ENCODE data around the gene LRRC4C. TPM values are rescaled to one million over a fixed set of nuclear protein-coding genes. Genes with fewer than 3 reads are reported as not detected.

The LRRC4C gene
- total RNA-seq, 1 donor from 2014 or later: 2.7 TPM

- Histone ChIP-seq H3K27me3 (no peaks in the 10 kb centered on the region), H3K4me2 (no peak overlapping the region), H3K79me2 (ENCODE audit: low read depth) (no peaks in the 10 kb centered on the region), H2AFZ (replicated peaks) (no peak overlapping the region), H3K9ac (no peak overlapping the region), H3K9me3 (ENCODE audit: low read depth) (no peaks in the 10 kb centered on the region), H3K4me3 (no peak overlapping the region), H3K36me3 (no peaks in the 10 kb centered on the region), H3F3A (ENCODE audit: low read depth) (no peaks in the 10 kb centered on the region), H3K27ac (no peak overlapping the region), H3K4me1 (no peaks in the 10 kb centered on the region), H4K20me1 (ENCODE audit: low read depth) (no peaks in the 10 kb centered on the region)
- H3K36me3 Mint-ChIP-seq: no peaks in the 10 kb centered on the region
- H3K4me1 Mint-ChIP-seq: no peaks in the 10 kb centered on the region
- H3K9me3 Mint-ChIP-seq: no peaks in the 10 kb centered on the region
- H3K27ac Mint-ChIP-seq: no peak overlapping the region
- TF ChIP-seq EZH2 (IDR thresholded peaks at IDR 0.05) (no peak), EZH2phosphoT487 (IDR thresholded peaks at IDR 0.05) (no peak), CTCF (IDR thresholded peaks at IDR 0.05) (no peak)
- H3K27me3 Mint-ChIP-seq (ENCODE audit: insufficient read depth, low read depth): no peaks in the 10 kb centered on the region
- DNase-seq (ENCODE audit: low spot score): no peak
- no peak overlapping the region for H3K4me3 Mint-ChIP-seq
Observed at GRCh38 chr11:40825201-40825834, 634.1 kb downstream of the LRRC4C start.

GRCh38 chr11:40819230-40819629 lies 640.2 kb downstream of the LRRC4C start:
- no peaks in the 10 kb centered on the region for H3K36me3 ChIP-seq
- peak; percentile 43 for TF ChIP-seq CTCF (IDR thresholded peaks at IDR 0.05)
- no peak for TF ChIP-seq EZH2phosphoT487 (IDR thresholded peaks at IDR 0.05)
- TF ChIP-seq EZH2 (IDR thresholded peaks at IDR 0.05): no peak
- H3K79me2 ChIP-seq (ENCODE audit: low read depth): no peaks in the 10 kb centered on the region
- Mint-ChIP-seq H3K27ac (no peak overlapping the region), H3K4me3 (no peak overlapping the region), H3K36me3 (no peaks in the 10 kb centered on the region), H3K4me1 (no peaks in the 10 kb centered on the region), H3K27me3 (ENCODE audit: insufficient read depth, low read depth) (no peaks in the 10 kb centered on the region), H3K9me3 (no peaks in the 10 kb centered on the region)
- H3K4me1 ChIP-seq: no peaks in the 10 kb centered on the region
- no peaks in the 10 kb centered on the region for H3K9me3 ChIP-seq (ENCODE audit: low read depth)
- H3K4me3 ChIP-seq: no peak overlapping the region
- no peaks in the 10 kb centered on the region for H3F3A ChIP-seq (ENCODE audit: low read depth)
- H3K27ac ChIP-seq: no peak overlapping the region
- no peak overlapping the region for H2AFZ ChIP-seq (replicated peaks)
- H3K9ac ChIP-seq: no peak overlapping the region
- DNase-seq (ENCODE audit: low spot score): peak; percentile 6
- no peaks in the 10 kb centered on the region for H3K27me3 ChIP-seq
- H3K4me2 ChIP-seq: no peak overlapping the region
- no peaks in the 10 kb centered on the region for H4K20me1 ChIP-seq (ENCODE audit: low read depth)

GRCh38 chr11:40816976-40817375 lies 642.5 kb downstream of the LRRC4C start:
- peaks cover 2% of the 10 kb centered on the region for H3K27me3 Mint-ChIP-seq (ENCODE audit: insufficient read depth, low read depth)
- Histone ChIP-seq H3F3A (ENCODE audit: low read depth) (no peaks in the 10 kb centered on the region), H3K36me3 (no peaks in the 10 kb centered on the region), H2AFZ (replicated peaks) (no peak overlapping the region), H3K9me3 (ENCODE audit: low read depth) (no peaks in the 10 kb centered on the region), H3K79me2 (ENCODE audit: low read depth) (no peaks in the 10 kb centered on the region), H4K20me1 (ENCODE audit: low read depth) (no peaks in the 10 kb centered on the region), H3K4me1 (no peaks in the 10 kb centered on the region), H3K4me3 (no peak overlapping the region), H3K27ac (no peak overlapping the region), H3K4me2 (no peak overlapping the region), H3K9ac (no peak overlapping the region), H3K27me3 (no peaks in the 10 kb centered on the region)
- no peak for DNase-seq (ENCODE audit: low spot score)
- H3K9me3 Mint-ChIP-seq: no peaks in the 10 kb centered on the region
- H3K4me3 Mint-ChIP-seq: no peak overlapping the region
- H3K4me1 Mint-ChIP-seq: no peaks in the 10 kb centered on the region
- no peaks in the 10 kb centered on the region for H3K36me3 Mint-ChIP-seq
- TF ChIP-seq EZH2phosphoT487 (IDR thresholded peaks at IDR 0.05) (no peak), EZH2 (IDR thresholded peaks at IDR 0.05) (no peak), CTCF (IDR thresholded peaks at IDR 0.05) (no peak)
- H3K27ac Mint-ChIP-seq: no peak overlapping the region
